ENCODE results near the gene CENPI.
"Not testable (repeated sequence)": the region's sequence is repeated elsewhere in the genome, so short reads cannot be mapped to it uniquely, and the experiment has no call there.

CENPI gene, protein sequence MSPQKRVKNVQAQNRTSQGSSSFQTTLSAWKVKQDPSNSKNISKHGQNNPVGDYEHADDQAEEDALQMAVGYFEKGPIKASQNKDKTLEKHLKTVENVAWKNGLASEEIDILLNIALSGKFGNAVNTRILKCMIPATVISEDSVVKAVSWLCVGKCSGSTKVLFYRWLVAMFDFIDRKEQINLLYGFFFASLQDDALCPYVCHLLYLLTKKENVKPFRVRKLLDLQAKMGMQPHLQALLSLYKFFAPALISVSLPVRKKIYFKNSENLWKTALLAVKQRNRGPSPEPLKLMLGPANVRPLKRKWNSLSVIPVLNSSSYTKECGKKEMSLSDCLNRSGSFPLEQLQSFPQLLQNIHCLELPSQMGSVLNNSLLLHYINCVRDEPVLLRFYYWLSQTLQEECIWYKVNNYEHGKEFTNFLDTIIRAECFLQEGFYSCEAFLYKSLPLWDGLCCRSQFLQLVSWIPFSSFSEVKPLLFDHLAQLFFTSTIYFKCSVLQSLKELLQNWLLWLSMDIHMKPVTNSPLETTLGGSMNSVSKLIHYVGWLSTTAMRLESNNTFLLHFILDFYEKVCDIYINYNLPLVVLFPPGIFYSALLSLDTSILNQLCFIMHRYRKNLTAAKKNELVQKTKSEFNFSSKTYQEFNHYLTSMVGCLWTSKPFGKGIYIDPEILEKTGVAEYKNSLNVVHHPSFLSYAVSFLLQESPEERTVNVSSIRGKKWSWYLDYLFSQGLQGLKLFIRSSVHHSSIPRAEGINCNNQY

DNA sequence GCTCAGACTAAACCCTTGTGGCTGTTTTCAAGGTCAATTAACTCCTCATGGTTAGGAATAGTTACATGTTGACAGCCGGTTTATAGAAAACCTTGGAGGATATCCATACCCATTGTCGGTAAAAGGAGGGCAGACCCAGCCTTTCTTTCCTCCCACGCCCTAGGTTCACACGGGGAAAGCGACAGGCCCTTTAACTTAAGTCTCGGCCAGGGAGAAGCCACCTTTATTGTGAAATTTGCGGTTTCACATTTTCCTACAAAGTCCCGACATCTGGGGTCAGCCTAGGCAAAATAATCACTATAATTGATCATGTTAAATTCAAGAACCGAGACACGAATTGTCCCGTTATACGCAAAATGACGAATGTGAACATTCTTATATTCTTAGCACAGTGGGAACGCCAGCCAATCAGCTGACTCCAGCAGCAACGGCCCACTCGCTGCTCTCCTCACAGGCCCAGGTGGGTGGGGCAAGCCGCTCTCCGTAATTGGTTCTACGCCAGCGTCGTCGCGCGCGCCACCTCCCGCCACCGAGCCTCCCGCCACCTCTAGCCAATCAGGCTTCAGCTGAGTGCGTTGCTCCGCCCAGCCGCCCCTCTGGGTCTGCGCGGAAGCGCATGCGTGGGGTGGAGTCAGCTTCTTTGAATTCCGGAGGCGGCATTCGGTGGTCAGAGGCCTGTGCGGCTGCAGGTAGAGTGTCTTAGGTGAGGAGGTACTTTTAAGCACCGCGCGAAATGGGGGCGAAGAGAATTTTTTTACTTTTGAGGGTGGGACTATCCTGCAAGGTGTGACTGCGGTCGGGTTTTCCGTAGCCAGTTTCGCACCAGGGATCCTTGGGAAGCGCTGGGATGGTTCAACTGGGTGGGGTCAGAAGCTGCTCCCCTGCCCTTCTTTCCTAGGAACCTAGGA is at the start of gene CENPI:
Gene CENPI (plus strand): TSS at position 659 of the 908 bp plus-strand sequence. CDS start 2,867 bp downstream, outside the sequence.
- peak; percentile 96 for DNase-seq

DNA sequence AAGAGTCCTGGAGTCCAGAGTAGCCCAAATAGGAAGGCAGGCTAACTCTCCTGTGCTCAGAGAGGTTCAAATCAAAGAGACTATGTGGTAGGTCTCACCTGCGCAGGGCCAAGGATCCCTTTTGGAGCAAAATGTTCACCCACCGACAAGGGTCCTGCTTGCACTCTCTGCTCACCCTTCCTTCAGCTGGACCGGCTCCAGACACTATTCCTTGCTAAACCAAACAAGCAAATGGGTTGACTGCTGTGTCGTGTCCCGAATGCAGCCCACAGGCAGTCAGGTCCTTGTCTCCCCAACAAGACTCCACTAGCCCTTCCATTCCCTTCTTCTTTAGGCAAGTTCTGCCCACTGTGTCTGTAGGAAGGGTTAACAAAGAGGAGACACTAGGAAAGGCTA is 46.9 kb upstream of the CENPI start:
- no peak for DNase-seq

DNA sequence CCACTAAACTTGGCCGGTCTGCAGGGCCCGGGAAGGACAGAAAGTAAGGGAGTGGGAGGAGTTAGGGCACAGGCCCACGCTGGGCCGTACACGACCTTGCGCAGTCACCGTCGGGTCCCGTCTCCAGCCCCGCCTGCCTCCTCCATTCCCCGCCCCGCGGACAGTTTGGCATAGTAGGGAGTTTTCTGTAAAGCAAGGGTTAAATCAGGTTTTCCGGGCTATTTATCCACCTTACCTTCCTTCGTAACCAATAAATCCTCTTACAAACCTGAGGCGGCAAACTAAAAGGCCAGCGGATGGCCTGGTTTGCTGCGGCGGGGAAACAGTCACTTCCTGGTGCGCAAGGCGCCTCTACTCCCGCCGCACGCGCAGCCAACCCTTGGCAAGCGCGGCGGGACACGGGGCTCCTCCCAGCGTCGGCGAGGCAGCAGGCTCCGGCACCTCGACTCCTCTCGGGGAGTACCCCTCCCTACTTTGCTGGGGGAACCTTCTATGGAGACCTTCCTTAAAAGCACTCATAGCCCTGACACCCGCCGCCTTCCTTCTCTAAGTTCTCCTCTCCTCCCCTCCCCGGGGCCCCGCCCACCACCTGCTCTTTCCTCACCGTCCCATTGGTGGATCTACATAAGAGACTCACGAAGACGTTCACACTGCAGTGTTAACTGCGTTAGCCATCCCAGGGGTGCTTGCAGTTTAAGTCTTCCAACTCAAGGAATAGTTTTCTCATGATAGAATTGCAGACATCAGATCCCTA is 46.3 kb upstream of the CENPI start, which contains the start of gene TRMT2B:
Gene TRMT2B (minus strand): TSS at position 563 of the 754 bp plus-strand sequence. CDS start 9,822 bp downstream, outside the sequence.
- DNase-seq = peak; percentile 79

DNA sequence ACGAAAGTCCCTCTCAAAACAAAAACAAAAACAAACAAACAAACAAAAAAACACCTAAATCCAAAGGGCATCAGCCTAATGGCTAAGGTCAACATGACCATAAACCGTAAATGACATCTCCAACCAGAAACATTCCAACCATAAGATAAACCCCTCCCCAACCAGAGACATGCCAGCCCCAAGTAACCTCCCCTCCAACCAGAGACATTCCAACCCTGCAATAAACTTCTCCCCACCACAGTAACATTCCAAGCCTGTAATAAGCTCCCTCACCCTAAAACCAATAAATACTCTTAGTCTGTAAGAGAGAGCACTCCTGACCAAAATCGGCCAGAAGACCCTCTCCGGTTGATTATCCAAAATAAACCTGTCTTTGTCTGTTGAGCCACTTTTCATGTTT is 41.5 kb upstream of the CENPI start:
- not testable (repeated sequence) for DNase-seq

DNA sequence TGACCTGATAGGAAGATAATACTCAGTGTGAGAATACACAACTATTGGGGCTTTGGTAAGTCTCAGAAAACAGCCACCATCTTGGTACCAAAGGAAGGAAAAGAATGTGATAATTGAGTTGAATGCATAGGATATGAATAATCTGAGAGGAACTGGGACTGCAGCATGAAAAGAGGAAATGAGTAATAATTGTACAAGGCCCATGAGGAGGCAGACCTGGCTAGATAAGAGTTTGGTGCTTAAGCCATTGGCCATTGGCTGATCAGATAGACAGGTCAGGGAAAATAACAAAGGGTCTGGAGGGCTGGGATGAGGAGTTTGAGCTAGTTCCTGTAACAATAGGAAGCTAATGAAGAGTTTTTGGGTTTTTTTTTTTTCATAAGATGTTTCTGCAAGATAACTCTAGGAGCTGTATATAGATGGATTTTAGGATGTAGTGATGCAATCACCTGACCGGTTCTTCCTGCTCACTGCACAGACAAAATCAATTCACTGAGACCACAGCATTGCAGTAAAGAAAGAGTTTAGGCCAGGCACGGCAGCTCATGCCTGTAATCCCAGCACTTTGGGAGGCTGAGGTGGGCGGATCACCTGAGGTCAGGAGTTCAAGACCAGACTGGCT is 40.8 kb upstream of the CENPI start:
- no peak for DNase-seq

DNA sequence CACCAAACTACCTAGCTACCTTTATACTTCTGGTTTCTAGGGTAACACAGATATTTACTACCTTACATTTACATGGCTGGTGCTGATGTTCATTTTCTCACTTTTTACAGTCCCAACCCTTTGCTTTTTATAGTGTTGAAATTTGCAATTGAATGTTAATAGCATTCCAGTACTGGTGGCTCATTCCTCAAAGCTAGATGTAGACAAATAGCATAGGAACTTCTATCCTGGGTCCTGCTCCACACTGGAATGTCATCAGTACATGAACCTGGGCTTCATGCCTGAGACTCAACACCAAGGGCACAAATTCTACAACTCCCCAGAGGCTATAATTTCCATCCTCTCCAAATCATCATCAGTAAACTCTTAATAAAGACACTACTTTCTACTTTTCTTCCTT is 35.8 kb upstream of the CENPI start:
- no peak for DNase-seq

DNA sequence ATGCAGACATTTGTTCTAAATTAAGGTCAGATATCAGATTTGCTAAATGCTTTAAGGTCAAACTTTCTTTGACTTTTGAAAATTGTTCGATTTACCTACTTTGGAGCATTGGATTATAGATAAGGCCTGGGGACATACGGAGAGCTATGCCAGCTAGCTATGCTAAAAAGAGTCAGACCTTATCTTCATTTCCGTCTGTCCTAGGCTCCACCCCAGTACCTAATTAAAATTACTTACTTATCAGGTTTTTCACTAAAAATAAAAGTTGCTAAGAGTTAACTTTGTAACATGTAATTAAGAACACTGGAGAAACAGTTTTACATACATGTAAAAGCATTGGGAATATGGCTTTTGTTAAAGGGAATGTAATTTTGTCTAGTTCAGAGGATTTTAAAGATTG is 26.4 kb upstream of the CENPI start:
- DNase-seq = no peak

DNA sequence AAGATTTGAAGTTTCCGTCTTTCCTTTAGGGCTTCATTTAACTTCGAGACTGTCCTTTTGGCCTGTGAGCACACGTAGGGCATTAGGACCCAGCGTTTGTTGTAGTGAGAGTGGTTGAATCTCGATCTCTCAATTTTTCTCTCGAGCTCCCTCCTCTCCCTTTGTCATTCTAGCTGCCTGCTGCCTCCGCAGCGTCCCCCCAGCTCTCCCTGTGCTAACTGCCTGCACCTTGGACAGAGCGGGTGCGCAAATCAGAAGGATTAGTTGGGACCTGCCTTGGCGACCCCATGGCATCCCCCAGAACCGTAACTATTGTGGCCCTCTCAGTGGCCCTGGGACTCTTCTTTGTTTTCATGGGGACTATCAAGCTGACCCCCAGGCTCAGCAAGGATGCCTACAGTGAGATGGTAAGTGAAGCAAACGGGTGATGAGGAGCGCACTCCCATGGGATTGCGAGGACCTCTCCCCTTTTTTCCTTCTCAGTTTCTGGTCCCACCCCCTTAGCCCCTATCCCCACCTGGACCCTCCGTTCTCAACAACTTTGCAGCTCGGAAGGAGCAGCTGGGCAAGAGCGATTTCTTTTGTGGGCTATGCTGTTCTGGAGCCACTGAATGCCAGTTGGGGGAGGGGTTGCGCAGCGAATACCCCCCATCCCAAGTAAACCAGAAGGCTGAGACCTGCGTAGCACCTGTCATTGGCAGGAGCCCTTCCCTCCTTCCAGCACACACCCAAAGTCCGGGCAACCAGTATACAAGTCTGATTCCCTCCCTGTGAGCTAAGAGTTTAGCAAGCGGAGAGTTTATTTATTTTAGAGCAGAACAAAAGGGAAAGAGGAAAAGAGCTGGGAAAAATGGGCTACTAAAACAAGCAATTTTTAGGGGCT is 19.0 kb upstream of the CENPI start, which contains the start of gene TMEM35A:
Gene TMEM35A (plus strand): TSS at position 164 of the 883 bp plus-strand sequence. CDS start 124 bp downstream, at position 288.
- peak; percentile 24 for DNase-seq

DNA sequence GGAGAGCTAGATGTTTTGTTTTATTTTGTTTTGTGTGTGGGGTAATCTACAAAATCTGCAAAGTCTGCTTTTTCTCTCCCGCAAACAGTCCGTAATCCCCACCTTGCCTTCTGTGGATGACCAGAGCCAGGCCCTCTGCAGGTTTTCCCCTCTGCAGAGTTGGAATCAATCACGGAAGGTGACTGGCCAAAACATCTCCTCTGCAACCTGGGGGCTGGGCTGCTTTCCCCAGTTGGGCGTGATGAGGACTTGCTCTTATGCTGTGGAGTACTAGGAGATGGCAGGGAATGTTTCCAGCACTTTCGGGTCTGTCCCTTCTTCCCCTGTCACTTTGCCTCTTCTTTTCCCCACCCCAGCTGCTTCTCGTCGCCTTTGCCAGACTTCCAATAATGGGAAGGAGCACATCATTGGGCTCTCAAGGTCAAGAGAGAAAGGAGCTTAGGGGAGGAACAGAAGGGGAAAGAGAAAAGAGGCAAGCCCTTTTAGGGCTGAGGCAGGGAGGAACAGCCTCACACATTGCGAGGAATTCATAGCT is 18.2 kb upstream of the CENPI start:
- no peak for DNase-seq

DNA sequence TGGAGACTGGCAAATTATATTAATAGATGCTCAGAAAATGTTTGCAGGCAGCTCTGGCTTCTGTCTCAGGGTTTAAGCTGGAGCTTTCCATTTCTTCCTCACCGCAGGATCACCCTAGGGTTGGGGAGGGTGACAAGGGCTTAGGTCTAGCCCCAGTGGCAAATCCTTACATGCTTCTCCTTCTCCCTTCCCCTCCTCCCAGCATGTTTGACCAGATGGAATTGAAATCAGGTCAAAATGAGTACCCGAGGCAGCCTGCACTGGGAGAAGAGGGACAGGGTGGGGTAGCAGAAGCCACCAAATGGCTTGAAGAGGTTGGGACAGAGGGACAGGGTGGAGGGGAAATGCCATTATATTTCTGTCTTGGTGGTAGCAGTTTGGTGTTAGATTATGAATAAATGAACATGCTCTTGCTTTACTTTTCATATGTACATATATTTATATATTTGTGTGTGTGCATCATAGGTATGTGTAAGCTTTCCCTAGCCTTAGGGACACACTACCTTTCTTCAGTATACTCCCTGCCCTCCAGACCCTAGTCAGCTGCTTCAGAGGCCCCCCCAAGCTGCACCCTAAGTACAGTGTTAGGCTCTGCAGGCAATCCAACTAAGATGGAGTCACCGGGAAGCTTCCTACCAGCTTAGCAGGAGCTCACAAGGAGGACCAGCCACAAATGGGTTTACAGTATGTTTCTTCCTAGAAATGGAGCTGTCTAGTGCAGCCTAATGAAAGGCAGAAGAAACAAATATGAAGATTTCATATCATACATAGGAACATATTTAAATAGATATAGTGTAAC is 17.5 kb upstream of the CENPI start:
- DNase-seq = no peak

DNA sequence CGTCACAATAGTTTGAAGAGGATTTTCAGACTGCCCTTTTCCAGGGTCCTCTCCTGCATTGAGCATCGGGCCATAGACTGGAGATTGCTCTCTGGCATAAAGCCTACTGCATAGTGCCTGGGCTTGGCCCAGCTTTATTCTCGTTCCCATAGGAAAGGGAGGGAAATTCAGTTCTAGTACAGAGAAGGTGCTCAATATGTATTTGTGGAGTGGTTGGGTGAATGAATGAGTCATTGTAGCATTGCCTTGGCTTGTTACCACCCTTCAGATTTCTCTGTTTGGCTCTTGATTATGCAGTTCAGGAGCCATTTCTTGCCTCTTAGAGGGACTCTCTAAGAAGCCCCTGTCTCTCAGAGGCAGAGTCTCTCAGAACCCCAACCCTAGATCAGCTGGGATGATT is 16.8 kb upstream of the CENPI start:
- no peak for DNase-seq

DNA sequence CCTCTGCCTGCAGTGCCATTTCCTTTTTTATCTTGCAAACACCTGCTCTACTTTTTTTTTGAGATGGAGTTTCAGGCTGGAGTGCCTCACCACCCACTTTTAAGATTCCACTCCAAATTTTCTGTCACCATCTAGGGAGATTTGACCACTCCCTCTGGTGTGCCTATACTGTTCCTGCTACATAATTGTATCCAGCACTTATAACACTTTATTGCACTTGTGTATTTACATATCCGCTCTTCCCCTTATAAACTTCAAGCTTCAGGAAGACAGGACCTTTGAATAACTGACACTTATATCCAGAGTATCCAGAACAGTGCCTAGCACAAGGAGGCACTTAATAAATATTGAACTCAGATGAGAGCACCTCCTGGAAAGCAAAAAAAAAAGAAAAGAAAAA is 6.2 kb upstream of the CENPI start:
- DNase-seq = no peak

DNA sequence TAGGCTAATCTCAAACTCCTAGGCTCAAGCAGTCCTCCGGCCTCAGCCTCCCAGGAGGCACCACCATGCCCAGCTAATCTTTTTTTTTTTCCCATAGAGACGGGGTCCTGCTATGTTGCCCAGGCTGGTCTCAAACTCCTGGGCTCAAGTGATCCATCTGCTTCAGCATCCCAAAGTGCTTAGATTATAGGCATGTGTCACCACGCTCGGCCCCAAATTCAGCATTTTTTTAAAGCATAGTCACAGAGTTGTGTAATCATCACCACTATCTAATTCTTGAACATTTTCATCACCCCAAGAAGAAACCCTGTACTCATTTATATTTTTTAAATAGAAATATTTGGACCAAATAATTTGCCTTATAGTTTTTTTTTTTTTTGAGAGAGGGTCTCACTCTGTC is 10.3 kb downstream of the CENPI start:
- no peak for DNase-seq

DNA sequence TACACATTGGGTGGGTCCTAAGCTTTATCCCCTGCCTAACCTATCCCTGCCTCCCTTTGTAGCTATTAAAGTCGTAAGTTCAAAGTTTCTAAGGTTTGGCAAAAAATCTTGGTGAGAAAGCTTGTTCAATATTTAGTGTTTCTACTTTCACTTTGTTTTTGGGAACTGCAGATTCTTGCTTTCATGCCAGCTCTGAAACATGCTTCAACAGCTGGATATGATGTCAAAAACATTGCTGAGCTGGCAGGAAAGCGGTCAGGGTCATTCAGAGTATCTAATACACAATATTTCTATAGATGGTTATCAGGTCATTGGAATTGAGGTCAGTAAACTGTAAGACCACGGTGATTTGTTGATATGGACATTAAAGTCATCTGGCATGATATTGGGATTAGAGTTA is 19.7 kb downstream of the CENPI start:
- DNase-seq = no peak

DNA sequence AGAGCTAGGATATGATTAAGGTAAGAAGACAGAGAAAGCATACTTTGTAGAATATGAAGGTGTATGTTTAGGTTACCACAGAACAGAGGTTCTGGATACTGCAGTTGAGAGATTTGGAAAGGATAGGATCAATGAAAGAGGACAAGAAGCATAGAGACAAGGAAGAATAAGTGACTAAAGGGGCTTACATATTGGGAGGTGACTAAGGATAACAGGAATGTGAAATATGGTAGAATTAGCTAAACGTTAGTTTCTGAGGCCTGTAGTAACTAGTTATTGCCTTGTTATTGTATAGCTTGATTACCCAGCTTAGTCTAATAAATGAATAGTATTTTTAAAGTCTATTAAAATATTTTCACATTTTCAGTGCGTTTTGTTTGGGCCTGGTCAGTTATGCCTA is 38.2 kb downstream of the CENPI start:
- DNase-seq = no peak

Data from right hindlimb (tissue), 1 donor.